B cell (primary cell): ENCODE data around the gene FSCN2. TPM values are rescaled to one million over a fixed set of nuclear protein-coding genes. Genes with fewer than 3 reads are reported as not detected.

ENCODE experiments used
- ATAC-seq: fragments of 200-7000 bp; cut with Tn5 transposase; one replicate; pipeline ENCODE4 v1.10.0; 2021; ENCODE audit warnings: low read depth, mild to moderate bottlenecking, moderate number of reproducible peaks, moderate library complexity
- CTCF ChIA-PET: fragments of 350-600 bp; sonication (Branson Sonifier 250); formaldehyde crosslinking; loops from one replicate; lab custom pipeline; 2021; ENCODE audit warnings: antibody characterized with exemption, inconsistent platforms; lab: Charles Lee
- POLR2A ChIA-PET: fragments of 350-600 bp; sonication (Branson Sonifier 250); formaldehyde crosslinking; loops from one replicate; lab custom pipeline; 2021; ENCODE audit warnings: antibody characterized with exemption; lab: Charles Lee
- DNase-seq: peaks from one replicate; pipeline ENCODE4 v3.0.0; 2013
- H2AFZ ChIP-seq: 2 replicates; pipeline ENCODE4 v1.6.1; 2012; ENCODE audit warnings: mild to moderate bottlenecking, low read depth, low read length; ENCODE audit not compliant: insufficient read depth, poor library complexity, severe bottlenecking
- H3K27ac ChIP-seq, 2 donors: 1 replicate in 1 of 2; 2 replicates in 1 of 2; pipeline ENCODE4 v1.5.1; 2012 to 2013; ENCODE audit warnings: low read length in 2 of 2, mild to moderate bottlenecking in 2 of 2, moderate library complexity in 1 of 2
- H3K27me3 ChIP-seq, 4 experiments: fragments of 200-600 bp in 1 of 4; sonication (generic) in 1 of 4; replicated peaks in 1 of 4; 1 replicate in 2 of 4; 2 replicates in 2 of 4; pipeline versions ENCODE4 v1.6.1 to v1.7.0; 2013 to 2016; ENCODE audit warnings: low read length in 3 of 4, mild to moderate bottlenecking in 2 of 4, mixed read lengths in 1 of 4, moderate library complexity in 1 of 4; ENCODE audit not compliant: insufficient read depth in 4 of 4, control insufficient read depth in 3 of 4; ENCODE audit errors: control extremely low read depth in 1 of 4
- H3K36me3 ChIP-seq, 2 experiments: replicated peaks in 1 of 2; 1 replicate in 1 of 2; 2 replicates in 1 of 2; pipeline versions ENCODE4 v1.6.1 to v1.7.1; 2013; ENCODE audit warnings: low read length in 1 of 2; ENCODE audit not compliant: insufficient read depth in 2 of 2, control insufficient read depth in 1 of 2; ENCODE audit errors: control extremely low read depth in 1 of 2, extremely low read depth in 1 of 2
- H3K4me1 ChIP-seq, 2 donors: fragments of 200-600 bp in 1 of 2; sonication (generic) in 1 of 2; 1 replicate in 1 of 2; 2 replicates in 1 of 2; pipeline versions ENCODE4 v1.5.1 to v1.6.1; 2013 to 2017; ENCODE audit warnings: low read length in 2 of 2; ENCODE audit not compliant: control insufficient read depth in 2 of 2, insufficient read depth in 2 of 2
- H3K4me2 ChIP-seq: replicated peaks from 2 replicates; pipeline ENCODE3; 2012; ENCODE audit warnings: mild to moderate bottlenecking, low read depth, low read length; ENCODE audit not compliant: poor library complexity, severe bottlenecking
- H3K4me3 ChIP-seq, 5 experiments: fragments of 200-600 bp in 1 of 5; sonication (generic) in 1 of 5; 1 replicate in 3 of 5; 2 replicates in 2 of 5; pipeline versions ENCODE4 v1.5.1 to v1.7.0; 2011 to 2016; ENCODE audit warnings: low read length in 4 of 5, mild to moderate bottlenecking in 4 of 5, low read depth in 2 of 5, control low read depth in 1 of 5, moderate library complexity in 1 of 5; ENCODE audit not compliant: insufficient read depth in 1 of 5; ENCODE audit errors: control extremely low read depth in 1 of 5, extremely low read depth in 1 of 5
- H3K79me2 ChIP-seq: fragments of 200-600 bp; sonication (generic); one replicate; pipeline ENCODE4 v1.6.0; 2016; ENCODE audit warnings: low read length; ENCODE audit not compliant: control insufficient read depth, insufficient read depth
- H3K9ac ChIP-seq: fragments of 200-600 bp; sonication (generic); 2 replicates; pipeline ENCODE4 v1.6.1; 2017; ENCODE audit warnings: mild to moderate bottlenecking, low read length, moderate library complexity
- H3K9me3 ChIP-seq, 3 donors: one replicate each; pipeline versions ENCODE4 v1.6.1 to v1.7.1; 2013; ENCODE audit warnings: low read length in 2 of 3; ENCODE audit not compliant: control insufficient read depth in 2 of 3, insufficient read depth in 1 of 3; ENCODE audit errors: control extremely low read depth in 1 of 3
- H4K20me1 ChIP-seq: 2 replicates; pipeline ENCODE4 v1.6.0; 2012; ENCODE audit warnings: mild to moderate bottlenecking, low read length; ENCODE audit not compliant: insufficient read depth, control insufficient read depth, poor library complexity, severe bottlenecking
- H3K27ac Mint-ChIP-seq: one replicate; pipeline ENCODE4 v1.8.0; 2021; ENCODE audit warnings: mixed read lengths
- H3K27me3 Mint-ChIP-seq: one replicate; pipeline ENCODE4 v1.8.0; 2021; ENCODE audit warnings: mixed read lengths
- H3K4me1 Mint-ChIP-seq: one replicate; pipeline ENCODE4 v1.8.0; 2021; ENCODE audit warnings: mixed read lengths
- H3K4me3 Mint-ChIP-seq: one replicate; pipeline ENCODE4 v1.8.0; 2021; ENCODE audit warnings: mixed read lengths
- H3K9me3 Mint-ChIP-seq: one replicate; pipeline ENCODE4 v1.8.0; 2022; ENCODE audit warnings: mixed read lengths; ENCODE audit not compliant: insufficient read depth
- CTCF ChIP-seq: fragments of 200-600 bp; IDR thresholded peaks from one replicate; pipeline ENCODE4 v1.8.0; 2022; ENCODE audit warnings: antibody characterized with exemption, mild to moderate bottlenecking
- EZH2 ChIP-seq: IDR thresholded peaks from 2 replicates; pipeline ENCODE4 v1.6.1; 2012; ENCODE audit warnings: borderline replicate concordance, low read depth, mild to moderate bottlenecking, moderate library complexity, low read length; ENCODE audit not compliant: insufficient read depth, poor library complexity, severe bottlenecking
- WGBS: methylation state at CpG from one replicate; pipeline ENCODE4 v1.1.5; 2013; ENCODE audit warnings: missing lambda C conversion rate; ENCODE audit not compliant: insufficient coverage; 5-methylcytosine and 5-hydroxymethylcytosine counted together
- intact Hi-C: fragments of 100-400 bp; cut with micrococcal nuclease; formaldehyde crosslinking; loops from one replicate; pipeline ENCODE4 v1.10.0; 2022
- polyA plus RNA-seq: library from polyadenylated mRNA; depleted of rRNA; stranded (reverse); fragments of >200 nt; gene quantifications from 2 replicates; pipeline ENCODE4 v1.2.3, GENCODE V29; 2012
- total RNA-seq, 2 donors: library from RNA; stranded (reverse); fragments of 120-200 nt in 1 of 2; gene quantifications; 1 replicate in 1 of 2; 2 replicates in 1 of 2; pipeline versions ENCODE4 v1.2.3 to v1.2.4, GENCODE V29; 2013 to 2022

FSCN2 gene
- total and polyA plus RNA-seq, 2 donors (not counting 1 experiment from before 2014, with no cell fraction given): 6.3 to 12.0 TPM

GRCh38 chr17:81508639-81509206 is 19.5 kb upstream of the FSCN2 start:
- no peak for ATAC-seq
- POLR2A ChIA-PET: interaction anchor here (0.5 to 3.7 kb wide), 7 partner anchors 10 to 1670 kb away, joined by 3 to 32 read pairs (median 5); no protein-coding TSS in a partner anchor
- H4K20me1 ChIP-seq: peaks cover 44% of the 10 kb centered on the region
- intact Hi-C loops: loop anchor here (1.0 kb wide), 1 partner anchor 113 kb away; the partner anchor contains the start of gene BAHCC1
- DNase-seq: no peak
- H3K27me3 ChIP-seq: no peaks in the 10 kb centered on the region
- Mint-ChIP-seq H3K9me3 (no peaks in the 10 kb centered on the region), H3K4me1 (peaks cover 44% of the 10 kb centered on the region), H3K27ac (peak overlapping the region; percentile 94), H3K27me3 (no peaks in the 10 kb centered on the region), H3K4me3 (peak overlapping the region; percentile 97)
- peak overlapping the region in 2 of 5 experiments; percentile 84 to 86 for H3K4me3 ChIP-seq
- peak overlapping the region in 1 of 2 donors; percentile 81 for H3K27ac ChIP-seq
- peaks cover 0 to 36% of the 10 kb centered on the region in 2 experiments for H3K36me3 ChIP-seq
- H3K9ac ChIP-seq: peak overlapping the region; percentile 93
- peak overlapping the region; percentile 99 for H3K4me2 ChIP-seq
- H2AFZ ChIP-seq: no peak overlapping the region
- WGBS: 83% methylated on average over 8 of the region's 10 CpGs
- CTCF ChIA-PET: interaction anchor here (0.7 to 3.4 kb wide), 10 partner anchors 8 to 217 kb away, joined by 3 to 17 read pairs (median 4); partner anchors contain the start of gene FAAP100
- H3K9me3 ChIP-seq: no peaks in the 10 kb centered on the region
- H3K4me1 ChIP-seq: peaks cover 28 to 39% of the 10 kb centered on the region in 2 donors
- TF ChIP-seq CTCF (no peak), EZH2 (no peak)
- peaks cover 39% of the 10 kb centered on the region for H3K79me2 ChIP-seq
